H1 (cell line): Measurements from ENCODE around the gene FLRT2. TPM values are rescaled to one million over a fixed set of nuclear protein-coding genes. Genes with fewer than 3 reads are reported as not detected.

ENCODE experiments used
- CTCF ChIA-PET: fragments of 300-600 bp; sonication (Branson Sonifier 250); formaldehyde crosslinking; loops from one replicate; lab custom pipeline; 2021; ENCODE audit not compliant: partially characterized antibody; lab: Charles Lee
- POLR2A ChIA-PET: fragments of 300-600 bp; sonication (Branson Sonifier 250); formaldehyde crosslinking; loops from one replicate; lab custom pipeline; 2021; ENCODE audit warnings: inconsistent platforms; ENCODE audit not compliant: partially characterized antibody; lab: Charles Lee
- DNase-seq, 2 experiments: peaks; one replicate each; pipeline versions ENCODE4 v3.0.0 to v3.0.0-alpha.2; 2010 to 2022; ENCODE audit warnings: low spot score in 2 of 2, low read depth in 1 of 2, mixed read lengths in 1 of 2
- FAIRE-seq: peaks from 2 replicates; lab custom pipeline; 2011; peaks lifted over from hg19 to GRCh38; lab: Jason Lieb, UNC
- H2AFZ ChIP-seq: 2 replicates; pipeline ENCODE4 v1.8.1; 2012; ENCODE audit warnings: low read length, inconsistent platforms
- H2AK5ac ChIP-seq: 2 replicates; pipeline ENCODE4 v1.6.1; 2013; ENCODE audit warnings: low read depth, low read length
- H2BK120ac ChIP-seq: replicated peaks from 2 replicates; pipeline ENCODE3; 2013; ENCODE audit warnings: low read depth, low read length, inconsistent platforms
- H2BK12ac ChIP-seq: 2 replicates; pipeline ENCODE4 v1.6.1; 2013; ENCODE audit warnings: low read depth, low read length
- H2BK15ac ChIP-seq: 2 replicates; pipeline ENCODE4 v1.6.1; 2013; ENCODE audit warnings: low read length
- H2BK20ac ChIP-seq: 2 replicates; pipeline ENCODE4 v1.6.1; 2013; ENCODE audit warnings: low read length
- H2BK5ac ChIP-seq: 2 replicates; pipeline ENCODE4 v1.6.1; 2013; ENCODE audit warnings: low read depth, low read length
- H3K14ac ChIP-seq: 2 replicates; pipeline ENCODE4 v1.6.1; 2013; ENCODE audit warnings: inconsistent platforms; ENCODE audit not compliant: insufficient read length
- H3K18ac ChIP-seq: 2 replicates; pipeline ENCODE4 v1.6.1; 2013; ENCODE audit warnings: low read length; ENCODE audit errors: extremely low read depth
- H3K23ac ChIP-seq: 2 replicates; pipeline ENCODE4 v1.6.1; 2013; ENCODE audit warnings: inconsistent platforms; ENCODE audit not compliant: insufficient read length
- H3K23me2 ChIP-seq: 2 replicates; pipeline ENCODE4 v1.6.1; 2013; ENCODE audit warnings: low read depth, low read length
- H3K27ac ChIP-seq: 2 replicates; pipeline ENCODE4 v1.6.1; 2011; ENCODE audit warnings: low read depth, low read length, inconsistent platforms
- H3K27me3 ChIP-seq, 4 experiments: replicated peaks in 1 of 4; 1 replicate in 1 of 4; 2 replicates in 3 of 4; pipeline versions ENCODE4 v1.6.1 to v1.8.1; 2011 to 2013; ENCODE audit warnings: low read length in 3 of 4, mild to moderate bottlenecking in 3 of 4, inconsistent platforms in 2 of 4, mixed read lengths in 2 of 4, moderate library complexity in 1 of 4; ENCODE audit not compliant: control insufficient read depth in 3 of 4, insufficient read depth in 3 of 4; ENCODE audit errors: extremely low read depth in 1 of 4
- H3K36me3 ChIP-seq, 4 experiments: 2 replicates each; pipeline versions ENCODE4 v1.6.1 to v1.8.1; 2011 to 2013; ENCODE audit warnings: mild to moderate bottlenecking in 4 of 4, low read length in 3 of 4, moderate library complexity in 2 of 4, control low read depth in 1 of 4, inconsistent platforms in 1 of 4; ENCODE audit not compliant: insufficient read depth in 4 of 4, control insufficient read depth in 2 of 4
- H3K4ac ChIP-seq: replicated peaks from 2 replicates; pipeline ENCODE3; 2013; ENCODE audit warnings: low read length, low read depth, mixed read lengths, inconsistent platforms; ENCODE audit not compliant: insufficient read length
- H3K4me1 ChIP-seq, 4 experiments: replicated peaks in 1 of 4; 1 replicate in 1 of 4; 2 replicates in 3 of 4; pipeline versions ENCODE4 v1.6.1 to v1.8.1; 2011 to 2013; ENCODE audit warnings: low read length in 3 of 4, inconsistent platforms in 2 of 4, mixed read lengths in 1 of 4; ENCODE audit not compliant: insufficient read depth in 4 of 4, control insufficient read depth in 3 of 4
- H3K4me2 ChIP-seq, 2 experiments: 2 replicates each; pipeline versions ENCODE4 v1.6.1 to v1.8.1; 2011 to 2013; ENCODE audit warnings: low read depth in 2 of 2, low read length in 2 of 2, control low read depth in 1 of 2, inconsistent platforms in 1 of 2, mild to moderate bottlenecking in 1 of 2; ENCODE audit not compliant: insufficient read depth in 1 of 2
- H3K4me3 ChIP-seq, 4 experiments: fragments of 200-600, 300-600 bp in 1 of 4; sonication (generic), shearing (Covaris generic), sonication (Bioruptor Twin) in 1 of 4; 2 replicates each; pipeline versions ENCODE4 v1.5.1 to v1.8.1; 2011 to 2016; ENCODE audit warnings: low read length in 4 of 4, low read depth in 3 of 4, control low read depth in 2 of 4, inconsistent platforms in 2 of 4, mild to moderate bottlenecking in 2 of 4, mixed read lengths in 1 of 4, moderate library complexity in 1 of 4; ENCODE audit not compliant: insufficient read depth in 2 of 4; ENCODE audit errors: extremely low read depth in 1 of 4
- H3K56ac ChIP-seq: replicated peaks from 2 replicates; pipeline ENCODE3; 2013; ENCODE audit warnings: low read depth, mild to moderate bottlenecking, mixed read lengths, low read length, inconsistent platforms; ENCODE audit not compliant: insufficient read length
- H3K79me1 ChIP-seq: 2 replicates; pipeline ENCODE4 v1.6.1; 2013; ENCODE audit warnings: low read depth, low read length, control low read depth
- H3K79me2 ChIP-seq, 2 experiments: 2 replicates each; pipeline versions ENCODE4 v1.6.1 to v1.8.1; 2012 to 2013; ENCODE audit warnings: low read length in 2 of 2, mild to moderate bottlenecking in 2 of 2, inconsistent platforms in 1 of 2; ENCODE audit not compliant: insufficient read depth in 2 of 2, control insufficient read depth in 1 of 2
- H3K9ac ChIP-seq, 4 experiments: replicated peaks in 1 of 4; 1 replicate in 1 of 4; 2 replicates in 3 of 4; pipeline versions ENCODE4 v1.6.1 to v1.8.1; 2011 to 2013; ENCODE audit warnings: low read depth in 3 of 4, low read length in 3 of 4, control low read depth in 2 of 4, mild to moderate bottlenecking in 2 of 4, moderate library complexity in 2 of 4, inconsistent platforms in 1 of 4; ENCODE audit errors: extremely low read depth in 1 of 4
- H3K9me3 ChIP-seq, 2 experiments: 2 replicates each; pipeline versions ENCODE4 v1.6.1 to v1.8.1; 2012 to 2013; ENCODE audit warnings: mild to moderate bottlenecking in 2 of 2, moderate library complexity in 2 of 2, control low read depth in 1 of 2, inconsistent platforms in 1 of 2, low read depth in 1 of 2, low read length in 1 of 2, mixed read lengths in 1 of 2; ENCODE audit not compliant: insufficient read depth in 2 of 2
- H4K20me1 ChIP-seq, 2 experiments: replicated peaks in 1 of 2; 2 replicates each; pipeline versions ENCODE3 to v1.8.1; 2011 to 2013; ENCODE audit warnings: inconsistent platforms in 2 of 2, low read length in 2 of 2, mild to moderate bottlenecking in 1 of 2; ENCODE audit not compliant: insufficient read depth in 2 of 2, control insufficient read depth in 1 of 2
- H4K5ac ChIP-seq: 2 replicates; pipeline ENCODE4 v1.6.1; 2013; ENCODE audit warnings: low read length, low read depth, mixed read lengths, inconsistent platforms; ENCODE audit not compliant: insufficient read length
- H4K8ac ChIP-seq: 2 replicates; pipeline ENCODE4 v1.8.0; 2013; ENCODE audit warnings: mild to moderate bottlenecking, moderate library complexity, low read length, inconsistent platforms; ENCODE audit not compliant: insufficient read depth; ENCODE audit errors: extremely low read depth
- H4K91ac ChIP-seq: replicated peaks from 2 replicates; pipeline ENCODE3; 2013; ENCODE audit warnings: low read length, mixed read lengths, inconsistent platforms; ENCODE audit not compliant: insufficient read length
- JUND ChIP-seq: IDR thresholded peaks from 2 replicates; pipeline ENCODE4 v1.6.1; 2011; ENCODE audit warnings: mild to moderate bottlenecking, improper control_type of control experiment, low read length
- WGBS, 2 experiments: shearing (Covaris generic) in 1 of 2; methylation state at CpG; one replicate each; pipeline versions ENCODE4 v1.1.6 to v1.1.7; 2013 to 2015; ENCODE audit warnings: low lambda C conversion rate in 2 of 2, mixed read lengths in 2 of 2, inconsistent platforms in 1 of 2, low coverage in 1 of 2, missing lambda C conversion rate in 1 of 2; ENCODE audit not compliant: insufficient replicate concordance in 2 of 2, insufficient coverage in 1 of 2, insufficient read length in 1 of 2; ENCODE audit errors: extremely low coverage in 1 of 2, missing lambda C conversion rate in 1 of 2; 5-methylcytosine and 5-hydroxymethylcytosine counted together
- polyA plus RNA-seq, 7 experiments: library from polyadenylated mRNA; depleted of rRNA in 3 of 7; stranded (reverse) in 5 of 7; unstranded in 2 of 7; fragments of >200 nt in 5 of 7; fragments of 200-250 nt in 2 of 7; gene quantifications; 1 replicate in 5 of 7; 2 replicates in 1 of 7; 4 replicates in 1 of 7; pipeline versions ENCODE4 v1.2.1 to v1.2.3, GENCODE V29; 2011 to 2013; ENCODE audit warnings: missing spikeins in 2 of 7, mixed read lengths in 2 of 7
- total RNA-seq: library from RNA; stranded (reverse); fragmentation: NEBNext Ultra II Directional; extraction: Animal tissue kit (Norgen Biotek cat#: 25700); gene quantifications from 2 replicates; pipeline ENCODE4 v1.2.1, GENCODE V29; 2021

The FLRT2 gene
- total and polyA plus RNA-seq, 2 of the 8 experiments (the other 6 are each of a cell fraction or from before 2014, with no cell fraction given): 2.4 to 6.9 TPM

GRCh38 chr14:85618978-85619377 is 89.0 kb downstream of the FLRT2 start:
- H3K79me2 ChIP-seq: no peaks in the 10 kb centered on the region
- no peak overlapping the region for H3K4me3 ChIP-seq
- H3K4me2 ChIP-seq: no peak overlapping the region
- no peak overlapping the region for H3K4ac ChIP-seq
- H3K36me3 ChIP-seq: no peaks in the 10 kb centered on the region; a peak in 2 of 8 replicates
- WGBS, 2 experiments: 93% methylated on average over 3 of the region's 3 CpGs; no CpG with 5 or more reads in 1 of the 2 experiments
- H3K27me3 ChIP-seq: no peaks in the 10 kb centered on the region
- H3K4me1 ChIP-seq: no peaks in the 10 kb centered on the region; a peak in 1 of 7 replicates
- no peaks in the 10 kb centered on the region for H3K23me2 ChIP-seq
- DNase-seq: no peak
- no peak overlapping the region for H4K8ac ChIP-seq
- no peak overlapping the region for H2BK120ac ChIP-seq
- H2BK12ac ChIP-seq: no peak overlapping the region
- no peak overlapping the region for H3K23ac ChIP-seq
- H3K14ac ChIP-seq: no peak overlapping the region
- no peak for FAIRE-seq
- H3K9ac ChIP-seq: no peak overlapping the region
- no peak overlapping the region for H3K27ac ChIP-seq
- H2BK20ac ChIP-seq: no peak overlapping the region
- H4K5ac ChIP-seq: no peak overlapping the region
- ChIA-PET POLR2A (no interaction called here), CTCF (interaction anchor here (1.2 kb wide), 1 partner anchor 236 kb away, joined by 3 read pairs; no protein-coding TSS in a partner anchor)
- no peak for TF ChIP-seq JUND
- no peak overlapping the region for H3K18ac ChIP-seq
- H2BK5ac ChIP-seq: no peak overlapping the region
- no peaks in the 10 kb centered on the region for H3K79me1 ChIP-seq
- no peak overlapping the region for H3K56ac ChIP-seq
- no peaks in the 10 kb centered on the region for H4K20me1 ChIP-seq
- H2AFZ ChIP-seq: no peak overlapping the region
- H2BK15ac ChIP-seq: no peak overlapping the region
- no peak overlapping the region for H4K91ac ChIP-seq
- H3K9me3 ChIP-seq: no peaks in the 10 kb centered on the region
- H2AK5ac ChIP-seq: no peak overlapping the region
